Ishikawa (cell line): ENCODE data around the gene HOXA6.

Source experiments
- CEBPB ChIP-seq: IDR thresholded peaks from 2 replicates; pipeline ENCODE4 v1.6.1; 2012
- CREB1 ChIP-seq: IDR thresholded peaks from 2 replicates; pipeline ENCODE4 v1.6.1; 2012; ENCODE audit warnings: low read depth
- EGR1 ChIP-seq: IDR thresholded peaks from 2 replicates; pipeline ENCODE4 v1.6.1; 2012
- EP300 ChIP-seq: IDR thresholded peaks from 2 replicates; pipeline ENCODE4 v1.6.1; 2012; ENCODE audit warnings: borderline replicate concordance
- FOXM1 ChIP-seq: IDR thresholded peaks from 2 replicates; pipeline ENCODE4 v1.6.1; 2012; ENCODE audit warnings: low read depth, borderline replicate concordance
- MAX ChIP-seq: IDR thresholded peaks from 2 replicates; pipeline ENCODE4 v1.6.1; 2012
- NFIC ChIP-seq: IDR thresholded peaks from 2 replicates; pipeline ENCODE4 v1.6.1; 2012
- RAD21 ChIP-seq: IDR thresholded peaks from 2 replicates; pipeline ENCODE4 v1.6.1; 2012; ENCODE audit warnings: low read depth
- REST ChIP-seq: IDR thresholded peaks from 2 replicates; pipeline ENCODE4 v1.6.1; 2012; ENCODE audit warnings: low read depth, mild to moderate bottlenecking
- TAF1 ChIP-seq: IDR thresholded peaks from 2 replicates; pipeline ENCODE4 v1.6.1; 2012; ENCODE audit warnings: low read depth, mild to moderate bottlenecking
- TCF12 ChIP-seq: IDR thresholded peaks from 2 replicates; pipeline ENCODE4 v1.6.1; 2012; ENCODE audit warnings: low read depth
- TEAD4 ChIP-seq: IDR thresholded peaks from 2 replicates; pipeline ENCODE4 v1.6.1; 2012
- USF1 ChIP-seq: IDR thresholded peaks from 2 replicates; pipeline ENCODE4 v1.6.1; 2012
- YY1 ChIP-seq: IDR thresholded peaks from 2 replicates; pipeline ENCODE4 v1.6.1; 2012; ENCODE audit warnings: low read depth

GRCh38 chr7:27178366-27178765 lies 30.8 kb upstream of the HOXA6 start:
- TF ChIP-seq TAF1 (no peak), USF1 (no peak), CEBPB (no peak), EP300 (no peak), YY1 (no peak), EGR1 (no peak), FOXM1 (no peak), REST (no peak), MAX (no peak), RAD21 (no peak), TEAD4 (no peak), NFIC (no peak), CREB1 (no peak), TCF12 (no peak)
